HG02973 (cell line): Measurements from ENCODE around the gene ADD2.

Experiments
- ATAC-seq: cut with Tn5 transposase; IDR thresholded peaks from one replicate; pipeline ENCODE4 v1.9.1; 2021; ENCODE audit warnings: moderate library complexity; ENCODE audit not compliant: unreplicated experiment

The ADD2 gene

GRCh38 chr2:70724366-70724765 lies 43.6 kb downstream of the ADD2 start:
- no peak for ATAC-seq

- no peak for ATAC-seq
These were observed 44.6 kb downstream of the ADD2 start for GRCh38 chr2:70723286-70723885.

- ATAC-seq: no peak
These were observed 47.9 kb downstream of the ADD2 start for GRCh38 chr2:70720124-70720523.

- ATAC-seq: no peak
These were observed 48.8 kb downstream of the ADD2 start for GRCh38 chr2:70719231-70719630.

GRCh38 chr2:70718736-70719135 lies 49.3 kb downstream of the ADD2 start:
- ATAC-seq: no peak

- no peak for ATAC-seq
These were observed 49.8 kb downstream of the ADD2 start for GRCh38 chr2:70718241-70718640.

- no peak for ATAC-seq
These were observed 50.5 kb downstream of the ADD2 start for GRCh38 chr2:70717431-70718038.

- no peak for ATAC-seq
These were observed 51.0 kb downstream of the ADD2 start for GRCh38 chr2:70716951-70717350.

GRCh38 chr2:70716131-70716743 lies 51.8 kb downstream of the ADD2 start:
- no peak for ATAC-seq

GRCh38 chr2:70715071-70715985 lies 52.7 kb downstream of the ADD2 start:
- no peak for ATAC-seq

GRCh38 chr2:70714141-70714905 lies 53.7 kb downstream of the ADD2 start:
- ATAC-seq: no peak

- no peak for ATAC-seq
These were observed 55.1 kb downstream of the ADD2 start for GRCh38 chr2:70712916-70713315.

GRCh38 chr2:70711191-70711590 lies 56.8 kb downstream of the ADD2 start:
- ATAC-seq: no peak

GRCh38 chr2:70710038-70710690 lies 57.8 kb downstream of the ADD2 start:
- ATAC-seq: no peak

- ATAC-seq: no peak
These were observed 58.5 kb downstream of the ADD2 start for GRCh38 chr2:70709275-70710037.

- ATAC-seq: no peak
These were observed 59.4 kb downstream of the ADD2 start for GRCh38 chr2:70708376-70709199.

- no peak for ATAC-seq
These were observed 60.3 kb downstream of the ADD2 start for GRCh38 chr2:70707706-70708105.

GRCh38 chr2:70706026-70706795 lies 61.8 kb downstream of the ADD2 start:
- no peak for ATAC-seq
